SU-DHL-6 (cell line): ENCODE results near the gene OR51E2.

Experiments
- CTCF ChIP-seq: fragments of 200-600 bp; sonication (generic); IDR thresholded peaks from one replicate; pipeline ENCODE4 v1.5.1; 2017; ENCODE audit warnings: antibody characterized with exemption, mild to moderate bottlenecking, low read length, moderate library complexity; ENCODE audit not compliant: insufficient read depth, poor library complexity, severe bottlenecking
- EZH2phosphoT487 ChIP-seq: fragments of 200-600 bp; sonication (generic), shearing (Covaris generic); conservative IDR thresholded peaks from 2 replicates; pipeline ENCODE4 v1.6.1; 2018; ENCODE audit warnings: mild to moderate bottlenecking, antibody characterized with exemption, low read length, moderate library complexity, mixed read lengths

- no peak for TF ChIP-seq CTCF
- TF ChIP-seq EZH2phosphoT487: no peak
Observed at GRCh38 chr11:4643682-4644081, 54.0 kb downstream of the OR51E2 start, which contains the start of gene OR51E1.
